DND-41 (cell line): Measurements from ENCODE around the gene ZFHX3.

ENCODE experiments used
- ATAC-seq: fragments of 200-7000 bp; cut with Tn5 transposase; 3 replicates; pipeline ENCODE4 v1.9.1; 2021; ENCODE audit warnings: low read depth; ENCODE audit not compliant: insufficient read depth
- DNase-seq: peaks from one replicate; pipeline ENCODE4 v3.0.0-alpha.2; 2020
- H2AFZ ChIP-seq: 2 replicates; pipeline ENCODE4 v1.6.0; 2012; ENCODE audit warnings: low read depth, low read length
- H3K27ac ChIP-seq: 2 replicates; pipeline ENCODE4 v1.5.1; 2012; ENCODE audit warnings: low read length, inconsistent platforms
- H3K27me3 ChIP-seq: fragments of 200-600 bp; sonication (generic); 2 replicates; pipeline ENCODE4 v1.6.0; 2012; ENCODE audit warnings: low read length, mild to moderate bottlenecking, inconsistent platforms; ENCODE audit not compliant: insufficient read depth, poor library complexity
- H3K36me3 ChIP-seq: 2 replicates; pipeline ENCODE4 v1.5.1; 2012; ENCODE audit warnings: low read length, inconsistent platforms; ENCODE audit not compliant: insufficient read depth
- H3K4me1 ChIP-seq: 2 replicates; pipeline ENCODE4 v1.5.1; 2012; ENCODE audit warnings: mild to moderate bottlenecking, low read length; ENCODE audit not compliant: insufficient read depth
- H3K4me2 ChIP-seq: 2 replicates; pipeline ENCODE4 v1.6.0; 2012; ENCODE audit warnings: mild to moderate bottlenecking, moderate library complexity, low read length, inconsistent platforms; ENCODE audit not compliant: insufficient read depth
- H3K4me3 ChIP-seq, 2 experiments: fragments of 200-600 bp in 1 of 2; shearing (Covaris generic) in 1 of 2; 2 replicates each; pipeline ENCODE4 v1.5.1; 2012 to 2016; ENCODE audit warnings: inconsistent platforms in 2 of 2, low read length in 2 of 2, mild to moderate bottlenecking in 2 of 2, low read depth in 1 of 2, moderate library complexity in 1 of 2
- H3K79me2 ChIP-seq: 2 replicates; pipeline ENCODE4 v1.6.0; 2012; ENCODE audit warnings: low read length, inconsistent platforms; ENCODE audit not compliant: insufficient read depth
- H3K9ac ChIP-seq: 2 replicates; pipeline ENCODE4 v1.6.0; 2012; ENCODE audit warnings: low read depth, mild to moderate bottlenecking, inconsistent platforms, low read length, moderate library complexity
- H3K9me3 ChIP-seq: 2 replicates; pipeline ENCODE4 v1.5.1; 2012; ENCODE audit warnings: low read length, moderate library complexity, mild to moderate bottlenecking, inconsistent platforms; ENCODE audit not compliant: insufficient read depth, severe bottlenecking
- H4K20me1 ChIP-seq: 2 replicates; pipeline ENCODE4 v1.6.0; 2012; ENCODE audit warnings: low read length; ENCODE audit not compliant: insufficient read depth
- EZH2 ChIP-seq: IDR thresholded peaks from 3 replicates; pipeline ENCODE4 v1.6.1; 2012; ENCODE audit warnings: borderline replicate concordance, low read depth, mild to moderate bottlenecking, moderate library complexity, low read length, inconsistent platforms; ENCODE audit not compliant: severe bottlenecking
- TF ChIP-seq, protein P1 (sequence below): IDR thresholded peaks from 2 replicates; pipeline ENCODE4 v1.5.1; 2012; ENCODE audit warnings: borderline replicate concordance, low read length, moderate library complexity, mild to moderate bottlenecking; ENCODE audit not compliant: poor library complexity, severe bottlenecking; ENCODE audit errors: extremely low read depth

ZFHX3 gene

DNA sequence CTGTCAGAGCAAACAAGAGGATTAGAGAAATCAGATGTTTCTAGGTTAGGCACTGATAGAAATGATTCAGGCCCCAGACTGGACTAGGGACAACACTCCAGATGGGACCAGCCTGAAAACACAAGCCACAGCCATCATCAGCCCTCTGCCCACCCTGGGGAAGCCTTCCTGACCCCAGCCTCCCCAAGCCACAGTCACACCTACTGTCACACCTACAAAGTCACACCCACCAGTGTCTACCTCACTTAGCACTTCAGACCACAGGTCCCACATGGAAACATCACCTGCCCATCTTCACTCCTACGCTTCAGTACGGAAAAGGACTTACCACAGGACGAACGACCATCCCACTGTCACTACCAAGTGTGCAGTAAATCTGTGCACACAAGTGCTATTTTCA lies 197.9 kb downstream of the ZFHX3 start:
- Histone ChIP-seq H3K9ac (no peak overlapping the region), H3K4me1 (peaks cover 10% of the 10 kb centered on the region), H3K36me3 (no peaks in the 10 kb centered on the region), H3K27ac (no peak overlapping the region), H3K4me2 (no peak overlapping the region), H3K27me3 (no peaks in the 10 kb centered on the region), H3K79me2 (no peaks in the 10 kb centered on the region), H2AFZ (no peak overlapping the region), H3K9me3 (no peaks in the 10 kb centered on the region), H3K4me3 (no peak overlapping the region), H4K20me1 (no peaks in the 10 kb centered on the region; the same call in 1 of the 2 replicates)
- no peak for ATAC-seq
- no peak for DNase-seq
- TF ChIP-seq EZH2, result no peak
- TF ChIP-seq, protein P1, sequence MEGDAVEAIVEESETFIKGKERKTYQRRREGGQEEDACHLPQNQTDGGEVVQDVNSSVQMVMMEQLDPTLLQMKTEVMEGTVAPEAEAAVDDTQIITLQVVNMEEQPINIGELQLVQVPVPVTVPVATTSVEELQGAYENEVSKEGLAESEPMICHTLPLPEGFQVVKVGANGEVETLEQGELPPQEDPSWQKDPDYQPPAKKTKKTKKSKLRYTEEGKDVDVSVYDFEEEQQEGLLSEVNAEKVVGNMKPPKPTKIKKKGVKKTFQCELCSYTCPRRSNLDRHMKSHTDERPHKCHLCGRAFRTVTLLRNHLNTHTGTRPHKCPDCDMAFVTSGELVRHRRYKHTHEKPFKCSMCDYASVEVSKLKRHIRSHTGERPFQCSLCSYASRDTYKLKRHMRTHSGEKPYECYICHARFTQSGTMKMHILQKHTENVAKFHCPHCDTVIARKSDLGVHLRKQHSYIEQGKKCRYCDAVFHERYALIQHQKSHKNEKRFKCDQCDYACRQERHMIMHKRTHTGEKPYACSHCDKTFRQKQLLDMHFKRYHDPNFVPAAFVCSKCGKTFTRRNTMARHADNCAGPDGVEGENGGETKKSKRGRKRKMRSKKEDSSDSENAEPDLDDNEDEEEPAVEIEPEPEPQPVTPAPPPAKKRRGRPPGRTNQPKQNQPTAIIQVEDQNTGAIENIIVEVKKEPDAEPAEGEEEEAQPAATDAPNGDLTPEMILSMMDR, result no peak

DNA sequence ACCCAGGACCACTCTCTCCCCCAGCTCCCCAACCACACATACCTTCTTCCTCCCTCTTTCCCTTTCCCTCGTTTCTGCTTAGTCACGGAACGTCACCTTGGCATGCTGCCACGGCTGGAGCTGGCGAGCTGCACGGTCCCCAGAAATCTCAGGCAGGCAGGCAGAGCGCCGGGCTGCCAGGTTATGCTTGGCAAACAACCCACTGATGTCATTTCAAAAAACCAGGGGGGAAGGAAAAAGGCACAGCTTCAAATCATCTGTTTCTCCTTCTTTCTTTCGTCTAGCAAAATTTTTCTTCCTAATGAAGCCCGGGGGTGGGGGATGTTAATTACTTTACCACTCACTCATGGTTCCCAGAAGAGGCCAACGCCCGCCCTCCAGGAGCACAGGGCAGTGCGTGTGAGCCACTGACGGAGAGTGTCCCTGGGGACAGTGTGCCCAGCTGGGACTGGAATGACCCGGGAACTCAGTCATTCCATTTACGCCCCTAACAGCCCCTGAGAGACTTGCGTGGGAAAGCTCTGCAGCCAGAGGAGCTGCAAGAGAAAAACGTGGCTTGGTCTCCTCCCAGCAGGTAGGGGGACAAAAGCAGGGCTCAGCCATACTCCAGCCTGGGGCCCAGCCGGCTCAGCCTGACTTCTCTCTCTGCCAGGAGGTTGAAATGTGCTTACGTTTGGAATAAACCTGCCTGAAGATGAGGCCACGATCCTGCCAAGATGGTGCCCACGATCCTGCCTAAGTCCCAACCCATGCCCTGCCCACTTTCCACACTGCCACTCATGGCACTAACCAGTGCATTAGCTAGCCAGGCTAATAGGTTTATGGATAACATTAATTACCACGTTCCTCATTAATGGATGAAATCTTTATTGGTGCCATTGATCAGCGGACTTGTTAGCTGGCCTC lies 198.9 kb downstream of the ZFHX3 start:
- peaks cover 20% of the 10 kb centered on the region for H3K4me1 ChIP-seq
- no peaks in the 10 kb centered on the region; the same call in 1 of the 2 replicates for H4K20me1 ChIP-seq
- H3K4me3 ChIP-seq, result no peak overlapping the region
- no peak overlapping the region for H3K27ac ChIP-seq
- H3K9me3 ChIP-seq, result no peaks in the 10 kb centered on the region
- H2AFZ ChIP-seq, result no peak overlapping the region
- no peak for DNase-seq
- no peak for ATAC-seq
- H3K4me2 ChIP-seq, result no peak overlapping the region
- H3K9ac ChIP-seq, result no peak overlapping the region
- TF ChIP-seq, protein P1, result no peak
- TF ChIP-seq EZH2, result no peak
- H3K27me3 ChIP-seq, result no peaks in the 10 kb centered on the region
- no peaks in the 10 kb centered on the region for H3K79me2 ChIP-seq
- no peaks in the 10 kb centered on the region for H3K36me3 ChIP-seq

GRCh38 chr16:72848028-72848400 lies 199.9 kb downstream of the ZFHX3 start:
- Histone ChIP-seq H3K9ac (no peak overlapping the region), H3K36me3 (no peaks in the 10 kb centered on the region), H3K4me1 (peaks cover 26% of the 10 kb centered on the region), H3K27ac (no peak overlapping the region), H2AFZ (no peak overlapping the region), H3K27me3 (no peaks in the 10 kb centered on the region), H3K79me2 (no peaks in the 10 kb centered on the region), H4K20me1 (no peaks in the 10 kb centered on the region), H3K9me3 (no peaks in the 10 kb centered on the region), H3K4me3 (no peak overlapping the region), H3K4me2 (no peak overlapping the region)
- no peak for ATAC-seq
- no peak for DNase-seq
- TF ChIP-seq, protein P1, result no peak
- no peak for TF ChIP-seq EZH2
